GM12872 (cell line): ENCODE results near the gene GSG1.

ENCODE experiments used
- CTCF ChIP-seq: IDR thresholded peaks from 3 replicates; pipeline ENCODE4 v1.5.1; 2011; ENCODE audit warnings: low read depth, mild to moderate bottlenecking, low read length, moderate library complexity; ENCODE audit not compliant: insufficient read depth

GSG1 gene

GRCh38 chr12:13128291-13128965 is 25.0 kb upstream of the GSG1 start:
- TF ChIP-seq CTCF: no peak

DNA sequence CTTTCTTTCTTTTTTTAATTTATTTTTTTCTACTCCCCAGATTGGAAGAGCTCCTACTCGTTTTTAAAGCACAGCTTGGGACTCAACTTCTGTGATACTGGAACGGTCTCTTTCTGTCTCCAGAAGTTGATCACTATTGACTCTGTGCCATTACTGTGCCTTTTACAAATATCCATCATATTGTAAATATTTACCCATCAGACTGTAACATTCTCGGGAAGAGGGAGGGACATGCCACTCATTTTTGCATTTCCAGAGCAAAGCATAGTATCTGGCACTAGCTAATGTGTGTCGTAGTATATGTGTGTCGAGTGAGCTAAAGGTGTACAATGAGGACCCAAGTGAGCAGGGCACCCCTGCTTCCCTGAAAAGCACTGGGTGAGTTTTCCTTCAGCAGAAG is 24.0 kb upstream of the GSG1 start:
- no peak for TF ChIP-seq CTCF

GRCh38 chr12:13126494-13126893 is 23.0 kb upstream of the GSG1 start:
- TF ChIP-seq CTCF: no peak

DNA sequence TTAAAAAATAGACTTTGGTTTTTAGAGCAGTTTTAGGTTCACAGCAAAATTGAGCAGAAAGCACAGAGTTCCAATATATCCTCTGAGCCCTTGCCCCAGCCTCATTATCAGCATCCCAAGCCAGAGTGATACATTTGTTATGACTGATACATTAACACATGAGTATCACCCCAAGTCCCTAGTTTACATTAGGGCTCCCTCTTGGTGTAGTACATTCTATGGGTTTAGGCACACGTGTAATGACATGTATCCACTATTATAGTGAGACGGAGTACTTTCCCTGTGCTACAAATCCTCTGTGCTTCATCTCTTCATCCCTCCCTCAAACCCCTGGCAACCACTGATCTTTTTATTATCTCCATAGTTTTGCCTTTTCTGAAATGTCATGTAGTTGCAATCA is 22.5 kb upstream of the GSG1 start:
- TF ChIP-seq CTCF: no peak

DNA sequence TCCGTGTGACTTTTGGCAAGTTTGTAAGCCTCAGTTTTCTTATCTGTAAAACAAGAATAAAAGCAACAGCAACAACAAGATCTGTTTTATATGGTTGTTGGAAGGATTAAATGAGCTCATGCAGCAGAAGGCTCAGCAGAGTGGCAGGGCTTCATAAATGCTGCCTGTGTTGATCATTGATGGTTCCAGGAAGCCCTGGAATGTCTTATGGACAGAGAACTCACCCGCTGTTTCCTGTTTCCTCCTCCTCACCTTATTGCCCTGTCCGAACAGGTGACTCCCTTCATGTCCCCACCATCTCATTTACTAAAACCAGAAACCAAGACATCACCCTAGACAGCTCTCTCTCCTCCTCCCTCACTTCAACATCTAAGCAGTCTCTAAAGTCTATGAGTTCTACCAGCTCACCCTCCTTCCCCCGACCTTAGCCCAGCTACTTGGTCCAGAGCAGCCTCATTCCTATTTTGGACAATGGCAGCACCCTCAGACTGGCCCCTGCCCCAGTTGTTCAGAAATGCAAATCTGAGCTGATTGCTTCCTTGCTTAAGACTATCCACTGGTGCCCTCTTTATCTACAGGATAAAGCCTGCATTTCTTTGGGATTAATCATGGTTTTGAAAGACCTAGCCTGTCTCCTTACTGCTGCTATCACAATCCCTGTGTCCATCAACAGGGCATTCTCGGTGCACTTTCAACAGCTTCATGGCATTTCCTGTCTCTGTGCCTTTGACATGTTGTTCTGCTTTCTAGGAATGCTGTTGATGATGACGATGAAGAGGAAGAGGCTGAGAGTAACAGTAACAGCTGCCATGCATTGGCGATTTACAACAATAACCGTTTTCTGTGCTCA is 21.4 kb upstream of the GSG1 start:
- TF ChIP-seq CTCF: no peak

DNA sequence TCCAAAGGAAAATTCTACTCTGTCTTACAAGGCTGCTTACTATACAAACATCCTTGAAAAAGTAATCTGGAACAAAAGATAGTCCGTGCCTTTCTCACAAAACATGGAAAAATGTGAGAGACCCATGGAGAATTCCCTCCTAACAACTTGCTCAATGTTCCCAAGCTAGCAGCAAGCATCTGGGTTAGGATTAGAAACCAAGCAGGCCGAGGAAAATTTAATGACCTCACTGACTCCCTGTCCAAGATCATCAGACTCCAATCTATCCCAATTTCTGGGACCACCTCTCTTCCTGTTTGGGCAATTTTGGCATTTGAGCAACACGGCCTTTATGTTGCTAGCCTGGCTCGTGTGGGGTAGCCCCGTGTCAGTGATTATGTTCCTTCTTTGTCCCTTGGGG is 18.1 kb upstream of the GSG1 start:
- TF ChIP-seq CTCF: no peak

DNA sequence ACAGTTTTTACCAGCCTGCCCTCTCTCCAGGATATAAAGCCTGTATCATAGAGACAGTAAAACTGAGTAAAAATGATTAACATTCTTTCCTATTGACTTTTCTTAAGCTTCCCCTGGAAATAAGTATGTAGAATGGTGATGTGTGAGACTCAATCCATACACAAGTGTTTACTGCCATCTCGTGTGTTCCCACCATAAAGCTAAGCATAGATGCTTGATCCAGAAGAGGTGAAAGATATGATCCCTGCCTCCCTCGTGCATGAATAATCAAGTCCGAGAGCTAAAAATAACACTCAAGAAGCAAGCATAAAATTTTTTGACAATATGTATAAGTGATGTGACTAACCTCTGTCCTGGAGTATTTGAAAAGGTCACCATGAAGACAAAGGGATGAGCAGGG is 16.9 kb upstream of the GSG1 start:
- TF ChIP-seq CTCF: no peak
